ENCODE results near the gene SUGCT.
"Not testable (repeated sequence)": the region's sequence is repeated elsewhere in the genome, so short reads cannot be mapped to it uniquely, and the experiment has no call there.

The SUGCT gene

GRCh38 chr7:40341836-40342235 is 207.0 kb downstream of the SUGCT start:
- no peak for DNase-seq

GRCh38 chr7:40346554-40346953 is 211.7 kb downstream of the SUGCT start:
- no peak for DNase-seq

GRCh38 chr7:40348126-40348728 is 213.4 kb downstream of the SUGCT start:
- DNase-seq = no peak

GRCh38 chr7:40350100-40350499 is 215.3 kb downstream of the SUGCT start:
- no peak for DNase-seq

- DNase-seq = no peak
Observed at GRCh38 chr7:40354711-40355110, 219.9 kb downstream of the SUGCT start.

- no peak for DNase-seq
Observed at GRCh38 chr7:40356312-40356711, 221.5 kb downstream of the SUGCT start.

GRCh38 chr7:40356871-40357709 is 222.3 kb downstream of the SUGCT start:
- no peak for DNase-seq

- DNase-seq = no peak
Observed at GRCh38 chr7:40369641-40370277, 235.0 kb downstream of the SUGCT start.

GRCh38 chr7:40371806-40372440 is 237.1 kb downstream of the SUGCT start:
- no peak for DNase-seq

GRCh38 chr7:40374575-40374974 is 239.8 kb downstream of the SUGCT start:
- DNase-seq = no peak

- DNase-seq = no peak
Observed at GRCh38 chr7:40380111-40380510, 245.3 kb downstream of the SUGCT start.

- no peak for DNase-seq
Observed at GRCh38 chr7:40382145-40382544, 247.3 kb downstream of the SUGCT start.

GRCh38 chr7:40393660-40394059 is 258.9 kb downstream of the SUGCT start:
- no peak for DNase-seq

GRCh38 chr7:40394400-40394799 is 259.6 kb downstream of the SUGCT start:
- no peak for DNase-seq

GRCh38 chr7:40400525-40400924 is 265.7 kb downstream of the SUGCT start:
- DNase-seq = peak; percentile 23

- no peak for DNase-seq
Observed at GRCh38 chr7:40401406-40401805, 266.6 kb downstream of the SUGCT start.

GRCh38 chr7:40402661-40403060 is 267.9 kb downstream of the SUGCT start:
- DNase-seq = no peak

GRCh38 chr7:40403703-40404476 is 269.1 kb downstream of the SUGCT start:
- no peak for DNase-seq

GRCh38 chr7:40405991-40406390 is 271.2 kb downstream of the SUGCT start:
- no peak for DNase-seq

- DNase-seq = no peak
Observed at GRCh38 chr7:40412323-40412722, 277.5 kb downstream of the SUGCT start.

- DNase-seq = not testable (repeated sequence)
Observed at GRCh38 chr7:40414704-40415103, 279.9 kb downstream of the SUGCT start.

GRCh38 chr7:40418448-40418847 is 283.6 kb downstream of the SUGCT start:
- DNase-seq = no peak

- no peak for DNase-seq
Observed at GRCh38 chr7:40418983-40419382, 284.2 kb downstream of the SUGCT start.
